Esophagus mucosa (tissue), 1 donor: Measurements from ENCODE around the gene OR6V1. TPM values are rescaled to one million over a fixed set of nuclear protein-coding genes. Genes with fewer than 3 reads are reported as not detected.

Source experiments
- ATAC-seq: fragments of 200-7000 bp; cut with Tn5 transposase; one replicate; pipeline ENCODE4 v1.9.1; 2020
- total RNA-seq: library from RNA; stranded (reverse); gene quantifications from one replicate; pipeline ENCODE4 v1.2.4, GENCODE V29; 2023
- donor health status: DM: yes; HTN: yes; CAD: no.

Gene OR6V1, protein sequence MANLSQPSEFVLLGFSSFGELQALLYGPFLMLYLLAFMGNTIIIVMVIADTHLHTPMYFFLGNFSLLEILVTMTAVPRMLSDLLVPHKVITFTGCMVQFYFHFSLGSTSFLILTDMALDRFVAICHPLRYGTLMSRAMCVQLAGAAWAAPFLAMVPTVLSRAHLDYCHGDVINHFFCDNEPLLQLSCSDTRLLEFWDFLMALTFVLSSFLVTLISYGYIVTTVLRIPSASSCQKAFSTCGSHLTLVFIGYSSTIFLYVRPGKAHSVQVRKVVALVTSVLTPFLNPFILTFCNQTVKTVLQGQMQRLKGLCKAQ
- not detected for total RNA-seq

DNA sequence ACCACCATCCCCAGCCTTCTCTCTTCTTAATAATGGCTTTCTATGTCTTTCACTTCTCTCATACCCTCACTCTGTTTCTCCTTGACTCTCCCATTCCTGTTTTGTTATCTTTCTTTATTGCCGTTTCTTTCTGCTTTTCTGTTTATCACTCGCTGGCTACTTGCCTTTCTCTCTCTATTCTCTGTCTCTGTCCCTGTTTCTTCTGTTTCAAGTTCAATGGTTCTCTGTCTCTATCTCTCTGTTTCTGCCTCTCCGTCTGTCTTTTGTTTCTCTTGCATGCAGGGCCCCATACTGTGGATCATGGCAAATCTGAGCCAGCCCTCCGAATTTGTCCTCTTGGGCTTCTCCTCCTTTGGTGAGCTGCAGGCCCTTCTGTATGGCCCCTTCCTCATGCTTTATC is at the start of gene OR6V1:
Gene OR6V1 (plus strand): TSS at position 301 of the 400 bp plus-strand sequence. CDS start 0 bp downstream, at position 301.
- ATAC-seq = no peak

DNA sequence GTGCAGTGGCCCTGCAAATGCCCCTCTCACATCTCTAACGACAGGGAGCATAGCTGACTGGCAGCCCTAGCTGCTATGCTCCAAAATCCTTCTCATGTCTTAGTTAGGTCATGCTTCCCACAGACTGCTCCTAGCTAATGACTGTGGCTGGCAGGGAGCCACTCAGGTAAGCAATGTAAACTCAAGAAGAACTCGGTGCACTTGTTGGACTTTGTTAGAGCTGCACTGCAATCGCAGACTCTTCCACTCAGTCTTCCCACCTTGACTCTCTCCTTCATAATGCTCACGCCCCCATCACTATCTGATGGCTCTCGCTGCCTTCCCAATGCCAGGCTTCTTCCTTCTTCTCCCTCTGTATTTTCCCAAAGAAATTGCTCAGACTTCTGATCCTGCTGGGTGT is 49.2 kb upstream of the OR6V1 start:
- no peak for ATAC-seq

DNA sequence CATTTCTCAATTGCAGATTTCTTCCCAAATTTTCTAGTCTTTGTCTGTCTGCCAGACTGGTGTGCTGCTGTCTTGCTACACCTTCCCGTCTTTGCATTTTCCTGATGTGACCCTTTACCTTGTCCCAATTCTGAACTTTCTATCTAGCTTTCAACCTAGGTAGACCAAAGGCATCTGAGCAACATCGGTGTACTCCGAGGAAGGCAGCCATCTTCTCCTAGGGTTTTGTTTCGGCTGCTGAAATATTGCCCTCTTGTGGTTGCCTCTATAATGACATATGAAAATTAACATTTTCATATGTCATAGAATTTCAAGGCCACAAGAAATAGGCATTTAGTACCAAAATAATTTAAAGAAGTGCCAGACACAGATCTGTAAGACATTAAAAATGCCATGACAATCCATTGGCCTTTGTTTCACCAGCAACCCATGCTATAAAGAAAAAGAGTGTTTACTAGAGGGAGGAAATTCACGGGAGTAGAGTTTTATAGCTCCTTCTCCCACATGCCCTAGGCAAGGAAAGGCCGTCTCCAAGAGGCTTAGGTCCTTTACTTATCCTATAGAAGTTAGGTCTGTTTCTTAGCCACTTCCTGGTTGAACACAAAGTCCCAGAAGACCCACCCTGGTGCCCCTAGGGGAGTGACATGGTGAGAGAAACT is 48.6 kb upstream of the OR6V1 start:
- ATAC-seq = peak; percentile 71

DNA sequence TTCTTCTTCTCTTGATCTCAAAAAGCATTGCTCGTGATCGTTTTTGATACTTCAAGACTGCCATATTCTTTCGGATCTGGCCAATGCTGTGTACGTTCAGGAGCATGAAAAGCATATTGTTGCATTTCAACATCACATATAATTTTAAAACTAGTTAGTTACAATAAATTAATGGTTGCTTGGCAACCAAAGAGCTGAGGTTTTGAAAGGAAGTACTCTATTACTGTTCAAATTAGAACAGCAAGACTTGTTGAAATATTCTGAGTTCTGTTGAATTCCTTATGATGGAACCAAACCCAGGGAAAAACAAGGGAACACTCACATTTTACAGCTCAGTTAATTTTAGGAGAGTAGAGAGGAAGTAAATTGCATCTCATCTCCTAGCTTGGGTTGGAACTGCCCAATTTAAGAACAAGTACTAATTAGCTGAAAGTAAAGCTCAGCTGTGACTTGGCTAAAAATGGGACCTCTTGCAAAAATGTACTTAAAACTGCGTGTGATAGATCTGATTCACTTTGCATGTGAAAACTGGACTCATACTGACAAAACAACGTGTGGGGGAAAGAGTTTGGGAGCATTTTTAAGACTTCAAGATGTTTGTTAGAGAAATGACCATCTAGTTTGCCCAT is 46.4 kb upstream of the OR6V1 start:
- ATAC-seq = no peak

DNA sequence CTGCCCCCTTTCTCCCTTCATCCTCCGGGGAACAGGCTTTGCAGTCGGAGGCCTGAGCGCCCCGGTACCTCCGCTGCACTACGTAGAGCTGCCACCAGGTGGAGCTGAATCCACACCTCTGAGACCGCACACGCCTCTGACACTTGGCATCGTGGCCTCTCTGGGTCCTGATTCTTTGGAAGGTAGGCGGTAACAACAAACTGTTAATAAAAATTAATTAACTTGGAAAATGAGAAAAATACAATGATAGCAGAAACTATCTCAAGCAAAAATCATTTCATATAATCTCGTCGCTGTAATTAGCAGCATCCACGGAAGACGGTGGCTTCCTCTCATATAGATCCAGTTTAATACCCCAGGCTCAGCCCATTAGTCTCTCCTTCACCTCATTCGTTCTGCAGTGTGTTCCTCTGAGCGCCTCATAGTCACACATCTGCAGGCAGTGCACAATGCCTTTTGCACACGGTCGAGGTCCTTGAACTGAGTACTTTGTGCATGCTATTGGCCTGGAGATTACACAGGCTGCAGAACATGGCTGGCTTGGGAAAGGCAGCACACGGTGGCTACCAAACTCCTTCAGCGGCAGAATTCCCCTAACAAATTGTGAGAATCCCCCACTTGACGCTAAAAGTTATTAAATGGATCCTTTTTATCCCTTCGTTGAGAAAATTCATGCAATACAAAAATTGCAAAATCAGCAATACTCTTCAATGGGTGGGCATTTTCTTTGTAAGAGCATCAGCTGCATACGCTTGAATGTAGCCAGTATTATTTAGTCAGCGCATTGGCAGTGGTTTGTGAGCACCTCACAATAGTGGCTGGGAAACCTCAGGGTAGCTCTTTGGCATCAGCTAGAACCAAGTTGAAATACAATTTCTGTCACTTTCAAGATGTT is 43.9 kb upstream of the OR6V1 start:
- peak; percentile 97 for ATAC-seq

DNA sequence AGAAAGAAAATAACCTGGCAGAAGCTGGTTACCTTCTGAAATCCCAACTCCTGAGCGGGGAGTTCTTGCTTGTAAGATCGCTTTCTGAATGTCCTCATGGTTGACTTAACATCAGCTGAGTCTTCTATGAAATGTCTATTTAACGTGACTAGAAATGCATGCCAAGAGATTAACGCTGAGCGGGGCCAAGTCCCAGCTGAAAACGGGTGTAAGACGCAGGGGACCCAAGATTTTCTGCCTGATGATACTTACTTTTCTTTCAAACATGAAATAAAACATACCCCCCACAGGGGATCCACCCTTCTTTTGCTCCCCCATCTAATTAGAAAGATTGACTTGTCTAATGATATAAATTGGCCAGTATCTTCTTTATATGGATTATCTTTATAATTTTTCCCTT is 40.1 kb upstream of the OR6V1 start:
- no peak for ATAC-seq

DNA sequence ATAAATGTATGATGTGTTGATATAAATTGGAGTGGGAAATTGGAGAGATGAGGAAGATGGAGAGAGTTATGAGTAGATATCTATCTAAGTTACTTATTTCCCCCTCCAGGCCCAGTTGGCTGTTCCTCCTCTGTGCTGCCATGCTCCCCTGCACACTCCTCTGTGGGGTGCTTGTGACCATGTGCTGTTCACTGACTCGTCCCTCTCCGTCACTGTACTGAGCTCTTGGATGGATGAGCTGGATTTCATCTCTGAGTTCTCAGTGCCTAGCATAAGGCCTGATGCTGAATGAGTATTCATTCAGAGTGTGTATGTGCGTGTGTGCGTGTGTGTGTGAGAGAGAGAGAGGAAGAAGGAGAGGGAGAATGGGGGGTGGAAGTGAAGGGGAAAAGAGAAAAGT is 39.7 kb upstream of the OR6V1 start:
- no peak for ATAC-seq

DNA sequence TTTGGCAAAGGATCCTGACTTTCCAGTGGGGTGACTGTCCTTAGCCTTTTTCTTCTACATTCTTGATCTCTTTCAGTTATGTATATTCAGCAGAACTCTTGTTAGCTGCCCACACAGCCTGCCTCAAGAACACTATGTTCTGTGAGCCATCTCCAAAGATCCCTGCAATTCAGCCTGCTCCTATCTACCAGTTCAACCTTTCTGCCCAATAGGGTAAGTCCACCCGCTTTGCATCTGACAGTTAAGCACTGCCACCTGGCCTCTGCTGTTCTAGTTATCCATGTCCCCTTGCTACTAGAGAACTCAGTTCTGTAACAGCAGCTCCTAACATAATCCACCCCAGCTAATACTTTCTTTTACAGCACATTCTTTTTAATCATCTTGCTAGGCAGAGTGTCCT is 38.7 kb upstream of the OR6V1 start:
- no peak for ATAC-seq

DNA sequence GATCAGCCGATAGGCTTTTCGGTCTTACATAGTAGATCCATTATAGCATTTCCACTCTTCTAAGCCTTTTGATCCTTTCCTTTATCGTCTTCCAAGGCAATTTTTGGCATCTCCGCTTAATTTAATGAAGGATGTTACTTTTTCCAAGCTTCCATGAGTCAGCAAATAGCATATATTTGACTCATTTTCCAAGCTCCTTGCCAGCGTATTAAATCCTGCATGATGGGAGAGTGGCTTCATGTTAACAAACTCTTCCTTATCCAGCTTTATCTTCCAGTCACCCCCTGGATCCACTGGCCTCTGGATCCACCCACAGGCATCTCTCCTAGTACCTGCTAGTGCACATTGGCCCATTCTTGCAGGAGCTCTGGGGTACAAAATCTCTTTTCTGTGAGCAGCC is 38.2 kb upstream of the OR6V1 start:
- ATAC-seq = no peak

DNA sequence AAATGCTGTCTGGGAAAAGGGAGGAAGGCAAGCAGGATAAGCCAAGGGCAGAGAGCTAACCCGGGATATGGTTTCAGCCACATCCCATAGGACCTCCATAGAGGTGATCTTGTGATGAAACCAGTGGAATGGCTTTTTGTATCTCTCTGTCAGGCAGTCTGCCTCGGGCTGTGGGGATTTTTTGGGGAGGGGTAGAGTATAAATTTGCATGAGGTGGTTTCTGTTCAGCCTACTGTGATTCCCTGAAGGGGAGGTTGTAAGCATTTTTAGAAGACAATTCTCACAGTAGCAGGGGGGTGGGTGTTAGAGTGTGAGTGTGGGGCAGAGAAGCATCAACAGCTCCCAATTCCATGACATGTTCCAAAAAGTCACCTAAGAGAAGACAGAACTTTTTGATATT is 37.1 kb upstream of the OR6V1 start:
- no peak for ATAC-seq

DNA sequence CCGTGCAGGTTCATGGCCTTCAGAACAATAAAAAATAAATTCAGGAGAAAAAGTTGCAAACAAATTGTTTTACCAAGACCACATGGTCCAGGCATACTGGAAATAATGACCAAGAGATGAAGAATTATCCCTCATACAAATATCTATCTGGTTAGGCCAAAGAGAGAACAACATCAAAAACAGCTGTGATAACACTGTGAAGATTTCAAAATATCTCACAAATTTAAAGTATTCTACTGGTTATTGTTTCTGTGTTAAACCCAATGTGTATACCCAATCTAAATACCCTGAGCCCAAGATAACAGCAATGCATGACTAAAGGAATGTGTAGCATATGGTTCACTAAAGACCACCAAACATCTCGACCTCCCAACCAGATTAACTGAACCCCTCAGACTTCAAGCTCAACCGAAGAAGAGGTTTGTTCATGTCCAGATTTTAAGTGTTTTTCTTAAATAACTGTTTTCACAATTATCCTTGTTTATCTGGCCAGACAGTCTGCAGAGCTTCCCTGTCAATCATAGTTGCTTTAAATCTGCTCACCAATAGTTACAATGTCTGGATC is 36.1 kb upstream of the OR6V1 start:
- no peak for ATAC-seq

DNA sequence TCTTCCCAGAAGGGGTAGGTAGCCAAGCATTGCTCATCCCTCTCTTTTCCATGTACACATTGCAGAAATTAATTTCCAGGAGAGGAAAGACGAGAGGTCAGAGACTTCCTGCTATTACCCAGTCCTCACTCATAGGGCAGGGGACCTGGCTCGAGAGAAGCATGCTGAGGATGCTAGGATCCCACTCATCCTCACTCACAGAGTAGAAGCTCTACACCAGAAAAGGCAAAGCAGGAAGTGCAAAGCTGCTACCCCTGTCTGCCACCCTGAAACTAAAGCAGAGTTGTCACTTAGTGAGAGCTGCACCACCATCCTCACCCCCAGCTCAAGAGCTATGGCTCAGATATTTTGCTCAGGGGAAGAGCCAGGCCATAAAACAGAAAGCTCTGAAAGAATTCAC is 35.1 kb upstream of the OR6V1 start:
- ATAC-seq = no peak

DNA sequence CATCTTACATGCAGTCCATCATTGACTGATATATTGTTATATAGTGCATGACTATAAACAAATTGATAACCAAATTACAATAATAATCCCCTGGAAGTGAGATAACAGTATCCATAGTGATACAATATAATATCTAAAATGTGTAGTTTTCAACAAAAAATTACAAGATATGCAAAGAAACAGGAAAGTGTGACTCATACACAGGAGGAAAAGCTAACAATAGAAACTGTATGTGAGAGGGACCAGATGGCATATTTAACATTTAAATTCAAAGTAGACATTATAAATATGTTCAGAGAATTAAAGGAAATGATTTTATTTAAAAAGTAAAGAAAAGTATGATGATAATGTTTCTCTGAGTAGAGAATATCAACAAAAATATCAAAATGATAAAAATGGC is 33.2 kb upstream of the OR6V1 start:
- no peak for ATAC-seq

DNA sequence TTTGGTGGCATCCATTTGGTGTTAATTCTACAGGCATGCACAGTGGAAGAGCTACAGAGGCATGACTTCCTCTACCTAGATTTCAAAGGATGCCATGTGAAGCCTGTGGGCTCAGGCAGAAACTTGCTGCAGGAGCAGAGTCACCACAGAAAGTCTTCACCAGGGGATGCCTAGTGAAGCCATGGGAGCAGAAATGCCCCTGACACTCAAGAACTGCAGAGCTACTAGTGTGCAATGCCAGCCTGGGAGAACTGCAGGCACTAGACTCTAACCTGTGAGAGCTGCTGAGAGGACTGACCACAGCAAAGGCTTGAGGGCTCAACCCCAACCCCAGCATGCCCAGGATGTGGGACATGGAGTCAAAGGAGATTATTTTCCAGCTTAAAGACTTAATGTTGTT is 29.1 kb upstream of the OR6V1 start:
- no peak for ATAC-seq

DNA sequence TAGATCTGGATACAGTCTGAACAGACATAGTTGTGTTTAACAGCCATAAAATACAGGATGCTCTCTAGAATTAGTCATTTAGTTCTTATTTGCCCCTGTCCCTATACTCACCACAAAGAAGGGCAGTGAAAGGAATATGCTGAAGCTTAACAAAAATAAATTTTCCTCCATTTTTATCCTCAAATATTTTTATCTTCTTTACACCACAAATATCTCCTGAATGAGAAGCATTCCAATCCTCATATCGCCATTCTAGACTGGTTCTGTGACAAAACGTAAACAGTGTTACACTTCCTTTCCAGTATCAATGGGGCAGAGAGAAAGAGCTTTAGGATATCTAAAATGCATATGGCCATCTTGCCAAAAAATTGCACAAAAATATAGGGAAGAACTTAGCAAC is 26.8 kb upstream of the OR6V1 start:
- ATAC-seq = no peak

DNA sequence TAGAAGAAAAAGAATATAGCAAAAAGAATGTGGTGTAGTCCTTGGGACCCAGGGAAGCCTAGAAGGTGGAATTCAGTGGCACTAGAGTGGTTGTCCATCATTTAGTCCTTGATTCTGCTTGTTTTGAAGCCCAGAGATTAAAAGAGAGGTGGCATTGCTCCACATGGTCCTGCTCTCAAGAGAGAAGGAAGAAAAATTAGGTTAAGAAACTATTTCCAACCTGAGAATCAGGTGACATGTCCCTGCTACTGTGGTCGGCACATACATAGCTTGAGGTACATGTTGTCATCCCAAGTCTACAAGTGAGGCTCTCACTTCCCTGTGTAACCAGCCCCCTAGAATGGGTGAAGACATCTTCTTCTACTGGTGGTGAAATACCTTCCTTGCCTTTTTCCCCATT is 25.1 kb upstream of the OR6V1 start, which contains the start of gene OR9A2:
Gene OR9A2 (minus strand): TSS at position 101 of the 400 bp plus-strand sequence. CDS start 0 bp downstream, at position 101.
- no peak for ATAC-seq

DNA sequence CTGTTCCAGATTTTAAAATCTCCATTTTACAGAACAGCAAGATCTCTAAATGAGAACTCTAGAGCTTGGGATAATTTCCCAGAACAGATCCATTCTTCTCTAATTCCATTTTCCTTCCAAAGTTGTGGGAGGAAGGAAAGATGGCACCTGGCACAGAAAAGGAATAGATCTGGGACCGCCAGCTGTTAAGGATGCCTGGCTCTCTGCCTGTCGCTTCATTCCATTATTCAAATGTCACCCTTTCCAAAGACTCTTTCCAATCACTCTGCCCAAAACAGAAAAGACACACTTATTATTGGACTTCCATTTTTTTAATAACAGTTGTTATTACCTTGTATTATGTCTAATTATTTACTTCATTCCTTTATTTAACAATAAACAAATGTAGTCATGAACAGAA is 24.5 kb upstream of the OR6V1 start:
- ATAC-seq = no peak

DNA sequence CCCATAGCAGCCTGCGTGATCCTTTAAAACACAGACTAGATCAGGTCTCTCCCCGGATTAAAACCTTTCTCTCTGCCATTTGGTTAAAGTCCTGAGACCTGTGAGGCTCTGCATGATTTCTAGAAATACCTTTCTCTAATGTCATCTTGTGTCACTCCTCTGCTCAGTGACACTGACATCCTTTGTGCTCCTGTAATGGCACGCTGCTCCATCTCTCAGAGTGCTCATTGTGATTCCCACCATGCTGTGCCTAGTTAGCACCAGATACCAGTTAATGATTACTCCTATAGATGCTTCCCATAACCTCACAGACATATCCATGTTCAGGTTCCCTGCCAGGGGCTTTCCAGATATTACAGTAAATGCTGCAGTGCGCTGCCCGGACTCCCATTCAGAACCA is 13.5 kb upstream of the OR6V1 start:
- no peak for ATAC-seq

DNA sequence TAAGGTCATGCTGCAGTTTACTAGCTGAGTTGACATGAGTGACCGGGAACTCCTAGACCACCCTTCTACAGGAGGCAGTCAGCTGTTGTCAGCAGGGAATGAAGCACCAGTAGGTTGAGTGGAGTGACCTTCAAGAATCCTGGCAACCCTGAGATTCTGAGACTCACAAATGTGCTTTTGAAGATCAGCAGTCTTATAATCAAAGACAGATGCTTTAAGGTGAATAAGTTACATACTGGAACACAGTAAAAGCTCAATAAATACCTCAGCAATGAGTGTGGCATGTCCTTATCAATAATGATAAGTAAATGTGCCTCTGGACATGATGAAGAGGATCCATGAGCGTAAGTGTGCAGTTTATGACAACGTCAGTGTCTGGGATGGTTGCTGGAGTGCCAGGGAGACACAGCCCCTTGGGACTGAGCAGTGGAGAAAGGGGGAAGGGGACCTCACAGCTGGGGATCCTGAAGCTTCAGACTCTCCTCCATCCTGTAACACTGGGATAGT is 11.9 kb upstream of the OR6V1 start:
- ATAC-seq = no peak

DNA sequence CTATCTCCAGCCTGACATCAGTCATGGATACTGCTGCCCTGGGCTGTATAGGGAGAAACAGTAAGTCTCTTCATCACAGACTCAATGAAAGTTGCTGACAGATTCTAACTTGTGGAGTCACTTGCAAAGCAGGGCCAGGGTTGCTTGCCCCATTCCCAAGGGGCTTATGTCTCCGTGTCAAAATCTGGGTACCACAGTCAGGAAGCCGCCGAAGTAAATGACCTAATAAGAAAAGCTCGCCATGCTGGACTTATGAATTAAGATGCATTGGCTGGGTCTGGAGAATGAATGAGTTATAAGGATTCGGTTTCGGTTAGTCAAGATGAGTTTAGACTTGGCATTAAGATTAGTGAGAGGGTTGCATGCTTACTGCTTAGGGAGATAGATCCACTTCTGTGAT is 10.8 kb upstream of the OR6V1 start:
- ATAC-seq = no peak

DNA sequence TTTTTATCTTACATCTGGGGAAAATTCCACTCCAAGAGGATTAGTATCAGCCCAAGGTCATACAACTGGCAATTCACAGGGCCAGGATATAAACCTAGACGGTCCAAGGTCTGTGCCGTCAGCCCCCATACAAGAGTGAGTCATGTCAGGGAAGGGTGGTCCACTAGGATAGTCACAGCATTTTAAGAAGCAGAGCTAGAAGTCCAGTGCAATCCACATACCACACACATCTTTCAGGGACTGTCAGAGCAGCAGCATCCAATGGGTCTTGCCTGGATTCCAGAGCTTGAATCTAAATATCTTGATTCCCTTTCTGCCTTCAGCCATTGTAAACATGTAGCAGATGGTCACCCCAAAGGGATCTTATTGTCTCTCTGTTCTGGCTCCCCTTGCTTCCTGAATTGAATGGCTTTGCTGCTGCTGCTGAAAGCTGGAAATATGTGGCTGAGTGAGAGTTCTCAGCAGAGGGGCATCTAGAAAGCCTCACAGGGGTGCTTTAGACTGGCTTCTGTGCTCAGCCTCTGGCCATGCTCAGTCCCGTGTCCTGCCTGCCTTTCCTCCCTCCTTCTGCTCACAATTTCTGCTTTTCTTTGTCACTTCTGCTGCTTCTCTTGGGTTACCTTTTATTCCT is 9.9 kb upstream of the OR6V1 start:
- no peak for ATAC-seq

DNA sequence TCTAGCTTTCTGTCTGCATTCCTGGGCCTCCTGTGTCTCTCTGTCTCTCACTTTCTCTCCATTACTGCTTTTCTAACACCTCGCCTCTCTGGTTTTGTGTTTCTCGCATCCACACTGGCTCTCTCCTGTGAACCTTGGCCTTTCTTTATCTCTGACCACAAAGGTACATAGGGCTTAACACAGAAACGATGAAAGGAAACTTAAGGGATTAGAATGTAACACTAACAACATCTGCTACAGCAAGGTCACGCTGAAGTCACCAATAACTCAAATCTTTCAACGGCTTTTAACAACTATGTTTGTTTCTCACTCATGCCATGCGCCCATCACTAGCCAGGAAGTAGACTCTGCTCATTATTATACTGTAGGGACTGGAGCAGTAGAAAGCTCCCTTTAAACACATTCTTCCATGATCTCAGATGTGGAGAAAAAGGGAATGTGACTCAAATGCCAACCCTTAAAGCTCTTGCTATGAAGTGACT is 9.3 kb upstream of the OR6V1 start:
- no peak for ATAC-seq
